ENCODE measurements around the gene LMAN1L.

Gene LMAN1L

GRCh38 chr15:74812533-74812932, at the start of gene LMAN1L:
Gene LMAN1L (plus strand): TSS chr15:74812835. CDS start chr15:74812855, 20 bp downstream.
- TF ChIP-seq CTCF (IDR thresholded peaks at IDR 0.05; ENCODE audit: insufficient read depth, low read length, poor library complexity, severe bottlenecking) (no peak), EZH2phosphoT487 (conservative IDR thresholded peaks at IDR 0.05; ENCODE audit: low read length) (no peak)

GRCh38 chr15:74763416-74763815, 49.2 kb upstream of the LMAN1L start:
- Histone ChIP-seq H3K9ac (ENCODE audit: low read length) (no peak overlapping the region), H3K9me3 (ENCODE audit: insufficient read depth, low read length) (no peaks in the 10 kb centered on the region), H3K9me2 (replicated peaks; ENCODE audit: insufficient read depth, low read length) (no peaks in the 10 kb centered on the region), H3K27me3 (ENCODE audit: low read length) (no peaks in the 10 kb centered on the region), H3K79me2 (ENCODE audit: insufficient read depth, low read length) (no peaks in the 10 kb centered on the region), H2AFZ (ENCODE audit: low read depth, low read length, severe bottlenecking) (no peak overlapping the region), H4K20me1 (ENCODE audit: low read depth, low read length) (no peaks in the 10 kb centered on the region), H3K4me2 (ENCODE audit: low read depth, low read length, poor library complexity, severe bottlenecking) (no peak overlapping the region), H3F3A (ENCODE audit: insufficient read depth) (no peaks in the 10 kb centered on the region), H3K27ac (ENCODE audit: low read depth, low read length) (no peak overlapping the region), H3K36me3 (ENCODE audit: low read length) (no peaks in the 10 kb centered on the region), H3K4me3 (ENCODE audit: insufficient read depth, low read length, poor library complexity, severe bottlenecking) (no peak overlapping the region)
- TF ChIP-seq EZH2phosphoT487 (conservative IDR thresholded peaks at IDR 0.05; ENCODE audit: low read length) (no peak), CTCF (IDR thresholded peaks at IDR 0.05; ENCODE audit: insufficient read depth, low read length, poor library complexity, severe bottlenecking) (no peak)

More at GRCh38 chr15:74812533-74812932, at the start of gene LMAN1L:
- Histone ChIP-seq H3K4me2 (ENCODE audit: low read depth, low read length, poor library complexity, severe bottlenecking) (no peak within 1 kb of the TSS), H3K9me3 (ENCODE audit: insufficient read depth, low read length) (no peaks in the 10 kb centered on the region), H3K27ac (ENCODE audit: low read depth, low read length) (no peak within 1 kb of the TSS), H3K36me3 (ENCODE audit: low read length) (no peaks in the 10 kb centered on the region), H3K27me3 (ENCODE audit: low read length) (no peaks in the 10 kb centered on the region), H3K9ac (ENCODE audit: low read length) (no peak within 1 kb of the TSS), H4K20me1 (ENCODE audit: low read depth, low read length) (no peaks in the 10 kb centered on the region), H3F3A (ENCODE audit: insufficient read depth) (no peaks in the 10 kb centered on the region), H3K9me2 (replicated peaks; ENCODE audit: insufficient read depth, low read length) (no peaks in the 10 kb centered on the region), H3K79me2 (ENCODE audit: insufficient read depth, low read length) (no peaks in the 10 kb centered on the region), H2AFZ (ENCODE audit: low read depth, low read length, severe bottlenecking) (no peak within 1 kb of the TSS), H3K4me3 (ENCODE audit: insufficient read depth, low read length, poor library complexity, severe bottlenecking) (no peak within 1 kb of the TSS)

- Histone ChIP-seq H3K36me3 (ENCODE audit: low read length) (no peaks in the 10 kb centered on the region), H3K9me3 (ENCODE audit: insufficient read depth, low read length) (no peaks in the 10 kb centered on the region), H3K9me2 (replicated peaks; ENCODE audit: insufficient read depth, low read length) (no peaks in the 10 kb centered on the region), H3K79me2 (ENCODE audit: insufficient read depth, low read length) (no peaks in the 10 kb centered on the region), H2AFZ (ENCODE audit: low read depth, low read length, severe bottlenecking) (no peak overlapping the region), H3K27ac (ENCODE audit: low read depth, low read length) (no peak overlapping the region), H3F3A (ENCODE audit: insufficient read depth) (no peaks in the 10 kb centered on the region), H3K27me3 (ENCODE audit: low read length) (no peaks in the 10 kb centered on the region), H3K4me3 (ENCODE audit: insufficient read depth, low read length, poor library complexity, severe bottlenecking) (no peak overlapping the region), H3K4me2 (ENCODE audit: low read depth, low read length, poor library complexity, severe bottlenecking) (no peak overlapping the region), H3K9ac (ENCODE audit: low read length) (no peak overlapping the region), H4K20me1 (ENCODE audit: low read depth, low read length) (no peaks in the 10 kb centered on the region)
- TF ChIP-seq EZH2phosphoT487 (conservative IDR thresholded peaks at IDR 0.05; ENCODE audit: low read length) = no peak
- TF ChIP-seq CTCF (IDR thresholded peaks at IDR 0.05; ENCODE audit: insufficient read depth, low read length, poor library complexity, severe bottlenecking) = no peak
These were observed 45.2 kb upstream of the LMAN1L start for GRCh38 chr15:74767167-74768098.

Data from SU-DHL-6 (cell line).